Colonic mucosa (tissue), 4 donors: ENCODE results near the gene PCCA. TPM values are rescaled to one million over a fixed set of nuclear protein-coding genes. Genes with fewer than 3 reads are reported as not detected.

Experiments used
- DNase-seq: peaks from one replicate; pipeline ENCODE4 v3.0.0-alpha.2; 2020
- H3K27ac ChIP-seq: fragments of 200-600 bp; one replicate; pipeline ENCODE4 v1.8.0; 2021
- H3K27me3 ChIP-seq: fragments of 200-600 bp; one replicate; pipeline ENCODE4 v1.8.0; 2021
- H3K36me3 ChIP-seq: fragments of 200-600 bp; one replicate; pipeline ENCODE4 v1.8.0; 2021
- H3K4me1 ChIP-seq: fragments of 200-600 bp; one replicate; pipeline ENCODE4 v1.8.0; 2021; ENCODE audit warnings: mild to moderate bottlenecking
- H3K4me3 ChIP-seq: fragments of 200-600 bp; one replicate; pipeline ENCODE4 v1.8.0; 2021
- H3K9ac ChIP-seq, 2 donors: one replicate each; pipeline ENCODE4 v1.7.0; 2013; ENCODE audit warnings: control low read depth in 2 of 2, low read depth in 2 of 2, low read length in 2 of 2
- H3K9me3 ChIP-seq: fragments of 200-600 bp; one replicate; pipeline ENCODE4 v1.8.0; 2021
- intact Hi-C: fragments of 100-400 bp; cut with DNase I; formaldehyde crosslinking; loops from one replicate; pipeline ENCODE4 v1.14.1; 2022
- total RNA-seq, 2 donors: library from RNA; stranded (reverse); fragmentation: NEBNext Ultra II Directional in 1 of 2; extraction: Animal tissue kit (Norgen Biotek cat#: 25700) in 1 of 2; gene quantifications; one replicate each; pipeline ENCODE4 v1.2.1, GENCODE V29; 2021
- TF ChIP-seq, protein P1 (sequence below): fragments of 200-600 bp; IDR thresholded peaks from one replicate; pipeline ENCODE4 v1.8.0; 2022; ENCODE audit warnings: antibody characterized with exemption, mild to moderate bottlenecking
- donor health status: healthy.
- donor health status: DM: no; HTN: no; CAD: no.
- donor health status: DM: no; HTN: no; CAD: no.

PCCA gene
- total RNA-seq, 2 donors from 2014 or later = 65.5 to 109 TPM

DNA sequence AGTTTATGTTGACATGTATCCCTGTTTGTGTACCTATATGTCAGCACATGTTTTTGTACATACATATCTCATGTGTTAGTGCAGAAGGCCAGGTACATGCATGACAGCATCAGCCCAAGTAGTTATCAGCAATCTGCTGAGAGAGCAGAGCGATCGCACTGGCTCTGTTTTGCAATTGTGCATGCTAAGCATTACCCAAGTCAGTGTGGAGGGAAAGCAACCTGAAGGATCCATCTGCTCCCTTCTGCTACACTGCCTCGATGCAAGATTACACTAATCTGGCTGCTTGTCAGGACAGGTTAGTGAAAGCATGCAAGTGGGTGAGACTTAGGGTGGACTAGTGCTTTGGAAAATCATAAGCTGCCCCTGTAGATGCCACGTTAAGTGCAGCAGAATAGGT is 211.8 kb downstream of the PCCA start:
- Histone ChIP-seq H3K4me3 (no peak overlapping the region), H3K9ac (no peak overlapping the region), H3K9me3 (no peaks in the 10 kb centered on the region), H3K27me3 (no peaks in the 10 kb centered on the region), H3K4me1 (no peaks in the 10 kb centered on the region), H3K36me3 (no peaks in the 10 kb centered on the region), H3K27ac (no peak overlapping the region)
- intact Hi-C loops = no loop called here
- no peak for DNase-seq
- TF ChIP-seq, protein P1, sequence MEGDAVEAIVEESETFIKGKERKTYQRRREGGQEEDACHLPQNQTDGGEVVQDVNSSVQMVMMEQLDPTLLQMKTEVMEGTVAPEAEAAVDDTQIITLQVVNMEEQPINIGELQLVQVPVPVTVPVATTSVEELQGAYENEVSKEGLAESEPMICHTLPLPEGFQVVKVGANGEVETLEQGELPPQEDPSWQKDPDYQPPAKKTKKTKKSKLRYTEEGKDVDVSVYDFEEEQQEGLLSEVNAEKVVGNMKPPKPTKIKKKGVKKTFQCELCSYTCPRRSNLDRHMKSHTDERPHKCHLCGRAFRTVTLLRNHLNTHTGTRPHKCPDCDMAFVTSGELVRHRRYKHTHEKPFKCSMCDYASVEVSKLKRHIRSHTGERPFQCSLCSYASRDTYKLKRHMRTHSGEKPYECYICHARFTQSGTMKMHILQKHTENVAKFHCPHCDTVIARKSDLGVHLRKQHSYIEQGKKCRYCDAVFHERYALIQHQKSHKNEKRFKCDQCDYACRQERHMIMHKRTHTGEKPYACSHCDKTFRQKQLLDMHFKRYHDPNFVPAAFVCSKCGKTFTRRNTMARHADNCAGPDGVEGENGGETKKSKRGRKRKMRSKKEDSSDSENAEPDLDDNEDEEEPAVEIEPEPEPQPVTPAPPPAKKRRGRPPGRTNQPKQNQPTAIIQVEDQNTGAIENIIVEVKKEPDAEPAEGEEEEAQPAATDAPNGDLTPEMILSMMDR = no peak

DNA sequence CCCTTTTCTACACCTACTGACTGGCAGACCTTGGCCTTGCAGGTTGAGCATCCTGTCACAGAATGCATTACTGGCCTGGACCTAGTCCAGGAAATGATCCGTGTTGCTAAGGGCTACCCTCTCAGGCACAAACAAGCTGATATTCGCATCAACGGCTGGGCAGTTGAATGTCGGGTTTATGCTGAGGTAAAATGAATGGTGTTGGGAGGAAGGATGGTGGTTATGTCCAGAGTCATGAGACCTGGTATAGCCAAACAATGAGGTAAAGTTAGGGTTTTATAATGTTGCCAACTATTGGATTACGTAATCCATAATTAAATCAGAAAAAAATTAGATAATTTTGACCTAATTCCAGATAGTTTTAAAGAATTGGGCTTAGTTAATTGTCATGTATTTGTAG is 212.5 kb downstream of the PCCA start:
- TF ChIP-seq, protein P1 = no peak
- Histone ChIP-seq H3K36me3 (no peaks in the 10 kb centered on the region), H3K27ac (no peak overlapping the region), H3K9ac (no peak overlapping the region), H3K9me3 (no peaks in the 10 kb centered on the region), H3K27me3 (no peaks in the 10 kb centered on the region), H3K4me3 (no peak overlapping the region), H3K4me1 (no peaks in the 10 kb centered on the region)
- no peak for DNase-seq
- intact Hi-C loops = no loop called here

- H3K4me3 ChIP-seq = no peak overlapping the region
- no peak for DNase-seq
Measured at GRCh38 chr13:100302391-100302790, 213.5 kb downstream of the PCCA start.

DNA sequence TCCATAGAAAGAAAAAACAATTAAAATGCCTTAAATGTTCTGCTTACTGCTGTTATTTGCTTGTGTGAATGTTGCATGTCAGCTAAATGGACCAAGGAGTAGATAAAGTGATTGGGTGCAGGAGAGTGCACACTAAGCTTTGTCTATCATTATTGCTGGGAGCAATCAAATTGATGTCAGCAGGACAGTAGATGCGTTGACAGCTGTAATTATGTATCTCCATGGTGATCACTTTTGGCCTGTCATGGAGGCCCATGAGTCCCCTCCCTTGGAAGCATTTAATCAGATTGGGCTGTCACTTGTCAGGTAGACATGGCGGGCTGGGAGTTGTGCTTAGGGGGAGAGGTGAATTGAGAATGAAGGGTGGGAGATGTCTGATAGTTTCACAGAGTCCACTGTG is 215.3 kb downstream of the PCCA start:
- H3K9me3 ChIP-seq = no peaks in the 10 kb centered on the region
- no peak overlapping the region for H3K27ac ChIP-seq
- H3K9ac ChIP-seq = no peak overlapping the region
- H3K27me3 ChIP-seq = no peaks in the 10 kb centered on the region
- intact Hi-C loops = no loop called here
- H3K4me3 ChIP-seq = no peak overlapping the region
- no peaks in the 10 kb centered on the region for H3K36me3 ChIP-seq
- TF ChIP-seq, protein P1 = no peak
- no peak for DNase-seq
- H3K4me1 ChIP-seq = no peaks in the 10 kb centered on the region

More at GRCh38 chr13:100302391-100302790, 213.5 kb downstream of the PCCA start:
- H3K36me3 ChIP-seq = no peaks in the 10 kb centered on the region
- no peak overlapping the region for H3K27ac ChIP-seq
- no peak overlapping the region for H3K9ac ChIP-seq
- no peaks in the 10 kb centered on the region for H3K9me3 ChIP-seq
- no peaks in the 10 kb centered on the region for H3K27me3 ChIP-seq
- no peaks in the 10 kb centered on the region for H3K4me1 ChIP-seq
- TF ChIP-seq, protein P1 = no peak
- intact Hi-C loops = no loop called here

- Histone ChIP-seq H3K27ac (no peak overlapping the region), H3K36me3 (no peaks in the 10 kb centered on the region), H3K4me1 (no peaks in the 10 kb centered on the region), H3K4me3 (no peak overlapping the region), H3K9me3 (no peaks in the 10 kb centered on the region), H3K27me3 (no peaks in the 10 kb centered on the region), H3K9ac (no peak overlapping the region)
- intact Hi-C loops = no loop called here
- TF ChIP-seq, protein P1 = no peak
- no peak for DNase-seq
Measured at GRCh38 chr13:100305398-100305797, 216.5 kb downstream of the PCCA start.

GRCh38 chr13:100306030-100306429 is 217.1 kb downstream of the PCCA start:
- Histone ChIP-seq H3K27ac (no peak overlapping the region), H3K9me3 (no peaks in the 10 kb centered on the region), H3K36me3 (no peaks in the 10 kb centered on the region), H3K9ac (no peak overlapping the region), H3K27me3 (no peaks in the 10 kb centered on the region), H3K4me1 (no peaks in the 10 kb centered on the region), H3K4me3 (no peak overlapping the region)
- TF ChIP-seq, protein P1 = no peak
- DNase-seq = no peak
- intact Hi-C loops = no loop called here
